OCI-LY3 (cell line): Measurements from ENCODE around the gene AK2.
"Not testable (repeated sequence)": the region's sequence is repeated elsewhere in the genome, so short reads cannot be mapped to it uniquely, and the experiment has no call there.

Experiments
- H2AFZ ChIP-seq: fragments of 200-600, 300-600 bp; shearing (Covaris generic); 2 replicates; pipeline ENCODE4 v1.6.0; 2014; ENCODE audit warnings: antibody characterized with exemption, low read depth, low read length
- H3K27ac ChIP-seq: fragments of 200-600, 300-600 bp; sonication (generic); 2 replicates; pipeline ENCODE4 v1.5.1; 2014; ENCODE audit warnings: mild to moderate bottlenecking, low read length, moderate library complexity, mixed read lengths
- H3K27me3 ChIP-seq: fragments of 200-600, 300-600 bp; sonication (generic); 2 replicates; pipeline ENCODE4 v1.6.1; 2014; ENCODE audit warnings: low read depth, low read length, mixed read lengths
- H3K36me3 ChIP-seq: fragments of 200-600, 300-600 bp; sonication (generic); replicated peaks from 2 replicates; pipeline ENCODE3; 2014; ENCODE audit warnings: low read depth, low read length, mixed read lengths
- H3K4me1 ChIP-seq: fragments of 300-600, 200-600 bp; sonication (generic); 2 replicates; pipeline ENCODE4 v1.6.1; 2014; ENCODE audit warnings: low read length, mixed read lengths
- H3K4me2 ChIP-seq: fragments of 200-600, 300-600 bp; sonication (generic); 2 replicates; pipeline ENCODE4 v1.6.1; 2014; ENCODE audit warnings: low read length, mixed read lengths
- H3K4me3 ChIP-seq: fragments of 300-600, 200-600 bp; sonication (generic); 2 replicates; pipeline ENCODE4 v1.5.1; 2014; ENCODE audit warnings: antibody characterized with exemption, mild to moderate bottlenecking, low read length, moderate library complexity
- H3K79me2 ChIP-seq: fragments of 300-600, 200-600 bp; shearing (Covaris generic); 2 replicates; pipeline ENCODE4 v1.6.1; 2014; ENCODE audit warnings: mild to moderate bottlenecking, low read length, mixed read lengths
- H3K9ac ChIP-seq: fragments of 300-600, 200-600 bp; shearing (Covaris generic); 2 replicates; pipeline ENCODE4 v1.6.0; 2014; ENCODE audit warnings: mild to moderate bottlenecking, low read length, moderate library complexity
- H3K9me3 ChIP-seq: fragments of 200-600, 300-600 bp; shearing (Covaris generic); 2 replicates; pipeline ENCODE4 v1.6.1; 2014; ENCODE audit warnings: low read length, mixed read lengths; ENCODE audit not compliant: insufficient read depth
- H4K20me1 ChIP-seq: fragments of 200-600, 300-600 bp; sonication (generic); 2 replicates; pipeline ENCODE4 v1.6.1; 2016; ENCODE audit warnings: low read length, mixed read lengths; ENCODE audit not compliant: insufficient read depth
- EZH2phosphoT487 ChIP-seq: fragments of 200-600 bp; shearing (Covaris generic); IDR thresholded peaks from 2 replicates; pipeline ENCODE4 v1.6.1; 2018; ENCODE audit warnings: antibody characterized with exemption, mixed run types, low read depth
- TF ChIP-seq, protein P1 (sequence below): fragments of 200-600, 300-600 bp; sonication (generic); IDR thresholded peaks from 2 replicates; pipeline ENCODE4 v1.5.1; 2014; ENCODE audit warnings: antibody characterized with exemption, low read length, low read depth

The AK2 gene

GRCh38 chr1:33049371-33049770, 12.7 kb upstream of the AK2 start:
- H3K9me3 ChIP-seq: no peaks in the 10 kb centered on the region
- no peak overlapping the region for H3K4me2 ChIP-seq
- H3K9ac ChIP-seq: no peak overlapping the region
- H3K4me1 ChIP-seq: no peaks in the 10 kb centered on the region
- H3K36me3 ChIP-seq: no peaks in the 10 kb centered on the region
- H4K20me1 ChIP-seq: no peaks in the 10 kb centered on the region
- no peaks in the 10 kb centered on the region for H3K79me2 ChIP-seq
- H2AFZ ChIP-seq: no peak overlapping the region
- no peak overlapping the region for H3K4me3 ChIP-seq
- H3K27me3 ChIP-seq: no peaks in the 10 kb centered on the region
- H3K27ac ChIP-seq: no peak overlapping the region
- TF ChIP-seq EZH2phosphoT487: no peak
- TF ChIP-seq, protein P1, sequence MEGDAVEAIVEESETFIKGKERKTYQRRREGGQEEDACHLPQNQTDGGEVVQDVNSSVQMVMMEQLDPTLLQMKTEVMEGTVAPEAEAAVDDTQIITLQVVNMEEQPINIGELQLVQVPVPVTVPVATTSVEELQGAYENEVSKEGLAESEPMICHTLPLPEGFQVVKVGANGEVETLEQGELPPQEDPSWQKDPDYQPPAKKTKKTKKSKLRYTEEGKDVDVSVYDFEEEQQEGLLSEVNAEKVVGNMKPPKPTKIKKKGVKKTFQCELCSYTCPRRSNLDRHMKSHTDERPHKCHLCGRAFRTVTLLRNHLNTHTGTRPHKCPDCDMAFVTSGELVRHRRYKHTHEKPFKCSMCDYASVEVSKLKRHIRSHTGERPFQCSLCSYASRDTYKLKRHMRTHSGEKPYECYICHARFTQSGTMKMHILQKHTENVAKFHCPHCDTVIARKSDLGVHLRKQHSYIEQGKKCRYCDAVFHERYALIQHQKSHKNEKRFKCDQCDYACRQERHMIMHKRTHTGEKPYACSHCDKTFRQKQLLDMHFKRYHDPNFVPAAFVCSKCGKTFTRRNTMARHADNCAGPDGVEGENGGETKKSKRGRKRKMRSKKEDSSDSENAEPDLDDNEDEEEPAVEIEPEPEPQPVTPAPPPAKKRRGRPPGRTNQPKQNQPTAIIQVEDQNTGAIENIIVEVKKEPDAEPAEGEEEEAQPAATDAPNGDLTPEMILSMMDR: no peak

DNA sequence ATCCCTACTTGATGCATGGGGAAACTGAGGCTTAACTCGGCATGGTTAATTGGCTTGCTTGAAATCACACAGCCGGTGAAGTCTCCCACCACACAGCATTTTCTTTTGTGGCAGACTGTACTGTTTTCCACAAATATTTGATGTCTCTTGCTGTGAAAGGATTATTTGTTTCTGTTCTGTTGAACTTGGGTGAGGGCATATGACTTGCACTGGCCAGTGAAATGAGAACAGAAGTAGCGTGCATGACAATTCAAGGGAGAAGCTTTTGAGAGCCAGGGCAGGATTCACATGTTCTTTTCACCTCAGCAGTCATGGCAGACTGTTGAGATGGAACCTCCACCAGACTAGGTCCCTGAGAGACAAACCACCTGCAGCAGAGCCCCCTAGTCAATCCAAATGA, 11.7 kb upstream of the AK2 start:
- Histone ChIP-seq H3K4me2 (no peak overlapping the region), H3K36me3 (no peaks in the 10 kb centered on the region), H3K4me3 (no peak overlapping the region), H3K9ac (no peak overlapping the region), H4K20me1 (no peaks in the 10 kb centered on the region), H3K9me3 (no peaks in the 10 kb centered on the region), H3K4me1 (no peaks in the 10 kb centered on the region), H2AFZ (no peak overlapping the region), H3K27me3 (no peaks in the 10 kb centered on the region), H3K79me2 (no peaks in the 10 kb centered on the region), H3K27ac (no peak overlapping the region)
- TF ChIP-seq, protein P1: no peak
- no peak for TF ChIP-seq EZH2phosphoT487

DNA sequence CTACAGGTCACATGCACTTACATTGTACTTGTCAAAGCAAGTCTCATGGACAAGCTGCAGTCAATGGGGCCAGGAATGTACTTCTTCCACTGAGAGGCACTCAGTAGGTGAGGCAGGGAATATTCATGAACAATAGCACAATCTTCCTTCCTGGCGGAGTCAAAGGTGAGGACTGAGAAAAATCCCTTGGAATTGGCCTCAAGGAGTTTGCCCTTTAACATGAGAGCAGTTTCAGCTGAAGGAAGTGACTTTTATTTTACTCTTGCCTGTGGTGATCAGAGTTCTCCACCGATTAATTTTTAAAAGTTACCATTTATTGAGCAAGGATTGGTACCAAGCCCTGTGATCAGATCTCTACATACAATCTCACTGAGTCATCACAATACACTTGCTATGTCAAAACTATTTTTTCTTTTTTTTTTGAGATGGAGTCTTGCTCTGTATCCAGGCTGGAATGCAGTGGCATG, 11.2 kb upstream of the AK2 start:
- H2AFZ ChIP-seq: no peak overlapping the region
- H3K4me1 ChIP-seq: no peaks in the 10 kb centered on the region
- H3K4me3 ChIP-seq: no peak overlapping the region
- H3K27ac ChIP-seq: no peak overlapping the region
- H3K9ac ChIP-seq: no peak overlapping the region
- TF ChIP-seq, protein P1: no peak
- TF ChIP-seq EZH2phosphoT487: no peak
- H4K20me1 ChIP-seq: no peaks in the 10 kb centered on the region
- H3K27me3 ChIP-seq: no peaks in the 10 kb centered on the region
- no peaks in the 10 kb centered on the region for H3K36me3 ChIP-seq
- no peak overlapping the region for H3K4me2 ChIP-seq
- no peaks in the 10 kb centered on the region for H3K79me2 ChIP-seq
- no peaks in the 10 kb centered on the region for H3K9me3 ChIP-seq

GRCh38 chr1:33047290-33047689, 10.6 kb upstream of the AK2 start:
- Histone ChIP-seq H3K4me3 (no peak overlapping the region), H3K4me2 (no peak overlapping the region)

GRCh38 chr1:33046234-33046633, 9.6 kb upstream of the AK2 start:
- not testable (repeated sequence) for H3K79me2 ChIP-seq

More at GRCh38 chr1:33047290-33047689, 10.6 kb upstream of the AK2 start:
- Histone ChIP-seq H3K27ac (no peak overlapping the region), H3K9ac (no peak overlapping the region), H3K36me3 (no peaks in the 10 kb centered on the region), H2AFZ (no peak overlapping the region), H4K20me1 (no peaks in the 10 kb centered on the region), H3K27me3 (no peaks in the 10 kb centered on the region), H3K9me3 (no peaks in the 10 kb centered on the region), H3K4me1 (no peaks in the 10 kb centered on the region), H3K79me2 (no peaks in the 10 kb centered on the region)
- TF ChIP-seq EZH2phosphoT487: no peak
- TF ChIP-seq, protein P1: no peak

More at GRCh38 chr1:33046234-33046633, 9.6 kb upstream of the AK2 start:
- H3K9me3 ChIP-seq, H3K27me3 ChIP-seq, H3K36me3 ChIP-seq, H3K4me3 ChIP-seq, H3K4me2 ChIP-seq, H3K27ac ChIP-seq, H3K9ac ChIP-seq, H2AFZ ChIP-seq, H4K20me1 ChIP-seq, H3K4me1 ChIP-seq: not testable (repeated sequence)
